Measurements from ENCODE around the gene PCP2.

The PCP2 gene

GRCh38 chr19:7661744-7662538, 28.4 kb upstream of the PCP2 start:
- TF ChIP-seq CTCF (IDR thresholded peaks at IDR 0.05; ENCODE audit: control insufficient read depth, extremely low read depth, insufficient read depth) = no peak
- DNase-seq (ENCODE audit: low read depth) = no peak
- H3K4me3 ChIP-seq (ENCODE audit: low read depth, low read length) = no peak overlapping the region

GRCh38 chr19:7658219-7658686, 24.7 kb upstream of the PCP2 start:
- TF ChIP-seq CTCF (IDR thresholded peaks at IDR 0.05; ENCODE audit: control insufficient read depth, extremely low read depth, insufficient read depth) = no peak
- no peak overlapping the region for H3K4me3 ChIP-seq (ENCODE audit: low read depth, low read length)
- no peak for DNase-seq (ENCODE audit: low read depth)

GRCh38 chr19:7657131-7657751, 23.7 kb upstream of the PCP2 start:
- H3K4me3 ChIP-seq (ENCODE audit: low read depth, low read length) = no peak overlapping the region
- no peak for TF ChIP-seq CTCF (IDR thresholded peaks at IDR 0.05; ENCODE audit: control insufficient read depth, extremely low read depth, insufficient read depth)
- no peak for DNase-seq (ENCODE audit: low read depth)

GRCh38 chr19:7655581-7655980, 22.1 kb upstream of the PCP2 start:
- no peak for TF ChIP-seq CTCF (IDR thresholded peaks at IDR 0.05; ENCODE audit: control insufficient read depth, extremely low read depth, insufficient read depth)
- no peak for DNase-seq (ENCODE audit: low read depth)
- no peak overlapping the region for H3K4me3 ChIP-seq (ENCODE audit: low read depth, low read length)

- H3K4me3 ChIP-seq (ENCODE audit: low read depth, low read length) = no peak overlapping the region
- no peak for DNase-seq (ENCODE audit: low read depth)
- TF ChIP-seq CTCF (IDR thresholded peaks at IDR 0.05; ENCODE audit: control insufficient read depth, extremely low read depth, insufficient read depth) = no peak
These were observed 20.9 kb upstream of the PCP2 start for GRCh38 chr19:7654401-7654800.

GRCh38 chr19:7652061-7652641, 18.6 kb upstream of the PCP2 start:
- DNase-seq (ENCODE audit: low read depth) = peak; percentile 86
- peak; percentile 75 for TF ChIP-seq CTCF (IDR thresholded peaks at IDR 0.05; ENCODE audit: control insufficient read depth, extremely low read depth, insufficient read depth)
- peak overlapping the region; percentile 35 for H3K4me3 ChIP-seq (ENCODE audit: low read depth, low read length)

Measured in LNCaP clone FGC (cell line).